Left lung (tissue), 10 donors: Measurements from ENCODE around the gene BID. TPM values are rescaled to one million over a fixed set of nuclear protein-coding genes. Genes with fewer than 3 reads are reported as not detected.

Experiments
- ATAC-seq: fragments of 200-7000 bp; cut with Tn5 transposase; one replicate; pipeline ENCODE4 v1.9.1; 2020; ENCODE audit warnings: moderate library complexity
- DNase-seq, 4 donors: peaks; one replicate each; pipeline ENCODE4 v3.0.0-alpha.2; 2013 to 2020
- H3K27ac ChIP-seq, 2 donors: fragments of 200-600 bp; sonication (generic) in 1 of 2; one replicate each; pipeline versions ENCODE4 v1.5.0 to v1.8.0; 2020 to 2021
- H3K27me3 ChIP-seq, 2 donors: fragments of 200-600 bp; sonication (generic) in 1 of 2; one replicate each; pipeline versions ENCODE4 v1.5.0 to v1.8.0; 2020 to 2021
- H3K36me3 ChIP-seq, 2 donors: fragments of 200-600 bp; sonication (generic) in 1 of 2; one replicate each; pipeline versions ENCODE4 v1.5.0 to v1.8.0; 2020 to 2021
- H3K4me1 ChIP-seq, 2 donors: fragments of 200-600 bp; one replicate each; pipeline ENCODE4 v1.8.0; 2021
- H3K4me3 ChIP-seq, 2 donors: fragments of 200-600 bp; sonication (generic) in 1 of 2; one replicate each; pipeline versions ENCODE4 v1.5.0 to v1.8.0; 2020 to 2021; ENCODE audit warnings: mild to moderate bottlenecking in 1 of 2
- H3K9me3 ChIP-seq, 2 donors: fragments of 200-600 bp; sonication (generic) in 1 of 2; one replicate each; pipeline versions ENCODE4 v1.5.0 to v1.8.0; 2020 to 2021
- intact Hi-C, 2 donors: fragments of 100-400 bp; cut with DNase I; formaldehyde crosslinking; loops; one replicate each; pipeline versions ENCODE4 v1.11.2 to v1.14.2; 2022
- polyA plus RNA-seq, 6 donors: library from polyadenylated mRNA; unstranded; fragments of 120-200 nt; gene quantifications; one replicate each; pipeline ENCODE4 v1.2.1, GENCODE V29; 2013; ENCODE audit not compliant: insufficient read length in 6 of 6
- total RNA-seq, 2 donors: library from RNA; stranded (reverse); fragmentation: NEBNext Ultra II Directional; extraction: Animal tissue kit (Norgen Biotek cat#: 25700); gene quantifications; one replicate each; pipeline ENCODE4 v1.2.1, GENCODE V29; 2021
- TF ChIP-seq, protein P1 (sequence below), 2 donors: fragments of 200-600 bp; sonication (generic) in 1 of 2; IDR thresholded peaks; one replicate each; pipeline versions ENCODE4 v1.5.0 to v1.8.0; 2021; ENCODE audit warnings: antibody characterized with exemption in 2 of 2
- donor health status: DM: no; HTN: yes; CAD: no.
- donor health status: DM: no; HTN: no; CAD: no.

Gene BID
- total and polyA plus RNA-seq, 8 donors: 18.1 to 33.5 (median 21.0) TPM

DNA sequence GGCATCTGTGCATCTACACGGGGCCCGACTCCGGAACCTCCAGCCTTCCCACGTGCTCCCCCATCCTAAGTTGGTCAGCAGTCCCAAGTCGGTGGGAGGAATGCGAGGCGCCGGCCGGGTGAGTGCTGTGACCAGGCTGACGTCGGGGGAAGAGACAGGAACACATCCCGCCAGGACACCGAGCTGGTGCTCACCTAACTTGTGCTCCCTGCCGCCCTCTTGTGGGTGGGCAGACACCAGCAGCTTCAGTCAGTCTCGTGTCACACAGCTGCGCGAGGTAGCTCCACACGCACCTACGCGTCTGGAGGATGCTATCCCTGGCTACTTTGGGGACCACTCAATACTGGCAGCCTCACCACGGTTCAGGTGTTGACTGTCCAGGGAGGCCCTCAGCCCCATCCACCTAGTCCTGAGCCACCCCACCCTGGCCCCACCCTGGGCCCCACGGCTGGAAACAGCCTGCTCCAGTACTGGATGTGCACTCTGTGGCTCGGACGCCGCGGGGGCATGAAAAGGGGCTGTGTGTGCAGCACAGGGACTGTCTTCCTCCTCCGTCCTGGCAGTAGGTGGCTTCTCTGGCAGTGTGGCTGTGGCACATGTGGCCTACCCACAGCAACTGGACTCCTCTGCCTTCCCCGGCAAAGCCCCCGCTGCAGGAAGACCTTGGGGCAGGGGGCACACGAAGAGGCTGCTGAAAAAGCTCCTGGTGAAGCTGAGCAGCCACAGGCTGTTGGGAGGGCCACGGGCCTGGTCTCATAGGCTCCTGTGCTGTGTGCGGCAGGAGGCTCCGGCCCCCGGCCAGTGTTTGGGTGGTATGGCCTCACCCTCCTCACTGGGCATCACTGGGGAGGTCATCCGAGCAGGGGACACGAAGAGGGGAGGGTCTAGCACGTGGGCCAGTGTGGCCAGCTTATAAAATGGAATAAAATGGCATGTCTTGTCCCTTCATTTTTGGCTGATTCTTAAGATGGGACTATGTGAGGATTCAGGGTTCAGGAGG, 11.2 kb upstream of the BID start:
- Histone ChIP-seq H3K36me3 (peaks cover 0 to 16% of the 10 kb centered on the region in 2 donors), H3K4me3 (no peak overlapping the region), H3K27me3 (no peaks in the 10 kb centered on the region), H3K9me3 (no peaks in the 10 kb centered on the region), H3K27ac (no peak overlapping the region), H3K4me1 (peaks cover 10 to 29% of the 10 kb centered on the region in 2 donors)
- peak; percentile 46 for ATAC-seq
- DNase-seq: peak in 1 of 4 donors; percentile 92
- intact Hi-C loops: no loop called here
- TF ChIP-seq, protein P1, sequence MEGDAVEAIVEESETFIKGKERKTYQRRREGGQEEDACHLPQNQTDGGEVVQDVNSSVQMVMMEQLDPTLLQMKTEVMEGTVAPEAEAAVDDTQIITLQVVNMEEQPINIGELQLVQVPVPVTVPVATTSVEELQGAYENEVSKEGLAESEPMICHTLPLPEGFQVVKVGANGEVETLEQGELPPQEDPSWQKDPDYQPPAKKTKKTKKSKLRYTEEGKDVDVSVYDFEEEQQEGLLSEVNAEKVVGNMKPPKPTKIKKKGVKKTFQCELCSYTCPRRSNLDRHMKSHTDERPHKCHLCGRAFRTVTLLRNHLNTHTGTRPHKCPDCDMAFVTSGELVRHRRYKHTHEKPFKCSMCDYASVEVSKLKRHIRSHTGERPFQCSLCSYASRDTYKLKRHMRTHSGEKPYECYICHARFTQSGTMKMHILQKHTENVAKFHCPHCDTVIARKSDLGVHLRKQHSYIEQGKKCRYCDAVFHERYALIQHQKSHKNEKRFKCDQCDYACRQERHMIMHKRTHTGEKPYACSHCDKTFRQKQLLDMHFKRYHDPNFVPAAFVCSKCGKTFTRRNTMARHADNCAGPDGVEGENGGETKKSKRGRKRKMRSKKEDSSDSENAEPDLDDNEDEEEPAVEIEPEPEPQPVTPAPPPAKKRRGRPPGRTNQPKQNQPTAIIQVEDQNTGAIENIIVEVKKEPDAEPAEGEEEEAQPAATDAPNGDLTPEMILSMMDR (IDR thresholded peaks at IDR 0.05): peak; percentile 37 to 78

DNA sequence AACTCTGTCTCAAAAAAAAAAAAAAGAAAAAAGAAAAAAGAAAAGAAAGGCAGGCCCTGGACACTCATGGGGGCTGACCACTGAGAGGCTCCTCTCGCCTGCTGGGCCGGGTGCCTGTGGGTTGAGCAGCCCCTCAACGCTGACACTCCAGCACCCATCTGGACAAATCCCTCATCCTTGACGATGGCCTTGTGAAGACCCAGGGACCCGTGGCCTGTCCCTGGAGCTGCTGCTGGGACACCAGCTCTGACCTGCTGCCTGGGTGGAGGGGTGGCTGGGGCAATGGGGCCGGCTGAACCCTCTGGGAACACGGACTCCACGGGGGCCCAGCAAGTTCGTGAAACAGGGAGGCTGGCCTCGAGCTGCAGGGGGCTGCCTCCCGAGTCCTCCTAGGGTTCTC, 10.5 kb upstream of the BID start:
- DNase-seq (no peak), ATAC-seq (no peak)
- intact Hi-C loops: no loop called here
- peaks cover 10 to 36% of the 10 kb centered on the region in 2 donors for H3K4me1 ChIP-seq
- H3K27me3 ChIP-seq: no peaks in the 10 kb centered on the region
- no peaks in the 10 kb centered on the region for H3K9me3 ChIP-seq
- H3K36me3 ChIP-seq: peaks cover 0 to 10% of the 10 kb centered on the region in 2 donors
- TF ChIP-seq, protein P1 (IDR thresholded peaks at IDR 0.05): no peak
- H3K4me3 ChIP-seq: no peak overlapping the region
- H3K27ac ChIP-seq: no peak overlapping the region

DNA sequence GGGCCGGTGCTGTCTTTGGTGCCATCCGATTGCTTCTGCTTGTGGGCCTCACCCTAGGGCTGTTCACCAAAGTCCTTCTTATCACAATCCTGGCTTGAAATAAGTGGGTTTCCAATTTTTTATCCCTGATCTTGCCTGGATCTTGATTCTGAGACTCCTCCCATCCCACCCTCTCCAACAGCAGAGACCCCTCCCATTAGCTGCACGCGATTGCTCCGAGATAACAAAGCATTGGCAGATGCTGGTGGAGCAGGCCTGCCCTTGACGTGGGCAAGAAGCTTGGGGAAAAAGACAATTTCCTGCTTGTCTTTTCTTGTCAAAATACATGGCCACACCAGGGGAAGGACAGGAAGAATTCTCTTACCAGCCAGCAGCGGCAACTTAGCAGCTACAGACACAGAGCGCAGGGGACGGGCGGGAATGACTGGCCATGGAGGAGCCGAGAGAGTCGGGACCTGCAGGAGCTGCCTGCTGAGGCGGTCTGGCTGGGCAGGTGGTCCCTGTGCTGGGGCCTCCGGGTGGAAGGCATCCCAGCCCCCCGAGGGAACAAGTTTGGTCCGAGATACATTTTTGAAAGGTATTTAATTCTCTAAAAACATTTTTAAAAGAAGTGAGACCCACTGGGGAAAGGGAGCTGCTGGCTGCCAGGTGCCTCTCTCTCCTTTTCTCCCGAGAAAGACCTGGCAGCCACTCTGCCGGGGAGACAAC, 9.7 kb upstream of the BID start:
- H3K4me1 ChIP-seq: peaks cover 10 to 44% of the 10 kb centered on the region in 2 donors
- TF ChIP-seq, protein P1 (IDR thresholded peaks at IDR 0.05): no peak
- H3K27ac ChIP-seq: no peak overlapping the region
- no peaks in the 10 kb centered on the region for H3K9me3 ChIP-seq
- H3K27me3 ChIP-seq: no peaks in the 10 kb centered on the region
- intact Hi-C loops: no loop called here
- no peak for DNase-seq
- ATAC-seq: no peak
- peaks cover 0 to 8% of the 10 kb centered on the region in 2 donors for H3K36me3 ChIP-seq
- no peak overlapping the region for H3K4me3 ChIP-seq

DNA sequence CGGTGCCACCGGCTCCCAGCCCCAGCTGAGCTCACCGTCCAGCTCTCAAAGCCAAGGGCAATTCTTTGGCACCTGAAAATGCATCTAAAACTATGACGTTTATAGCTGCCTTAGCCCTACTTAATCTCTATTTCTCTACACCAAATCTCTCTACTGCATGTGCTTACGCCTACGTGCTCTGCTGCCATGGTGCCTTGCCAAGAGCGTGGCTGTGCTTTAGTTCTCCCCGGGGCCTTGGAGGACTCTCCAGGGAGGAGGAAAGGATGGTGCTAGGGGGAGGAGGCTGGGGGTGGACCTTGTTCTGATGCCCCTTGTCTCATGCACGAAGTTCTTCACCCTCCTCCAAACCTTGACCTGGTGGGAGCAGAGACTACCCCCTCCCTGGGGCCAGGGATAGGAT, 9.0 kb upstream of the BID start:
- no peaks in the 10 kb centered on the region for H3K9me3 ChIP-seq
- intact Hi-C loops: no loop called here
- H3K27ac ChIP-seq: no peak overlapping the region
- peaks cover 10 to 50% of the 10 kb centered on the region in 2 donors for H3K4me1 ChIP-seq
- TF ChIP-seq, protein P1 (IDR thresholded peaks at IDR 0.05): no peak
- DNase-seq (peak in 1 of 4 donors; percentile 22), ATAC-seq (no peak)
- peaks cover 0 to 1% of the 10 kb centered on the region in 2 donors for H3K36me3 ChIP-seq
- no peak overlapping the region for H3K4me3 ChIP-seq
- no peaks in the 10 kb centered on the region for H3K27me3 ChIP-seq

DNA sequence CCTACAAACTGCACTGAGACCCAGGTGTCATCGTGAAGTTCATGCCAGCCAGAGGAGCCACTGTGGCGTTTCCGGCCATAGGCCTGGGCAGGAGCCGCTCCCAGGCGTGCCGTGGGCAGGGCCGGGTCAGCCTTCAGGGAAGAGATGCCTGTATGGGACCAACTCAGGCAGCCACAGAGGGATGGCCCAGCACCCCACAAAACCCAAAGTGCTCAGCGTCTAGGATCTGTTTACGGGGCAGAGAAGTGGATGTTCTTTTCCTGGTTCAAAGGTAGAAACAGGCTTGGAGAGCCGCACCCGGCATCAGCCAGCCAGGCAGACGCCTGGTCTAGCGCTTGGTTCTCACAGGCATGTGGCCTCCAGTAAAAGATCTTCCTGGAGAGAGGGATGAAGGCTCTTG, 8.4 kb upstream of the BID start:
- ATAC-seq: no peak

More for the DNA sequence above, 8.4 kb upstream of the BID start:
- no peaks in the 10 kb centered on the region for H3K9me3 ChIP-seq
- no peaks in the 10 kb centered on the region for H3K36me3 ChIP-seq
- H3K4me1 ChIP-seq: peaks cover 10 to 57% of the 10 kb centered on the region in 2 donors
- intact Hi-C loops: no loop called here
- DNase-seq: no peak
- H3K4me3 ChIP-seq: no peak overlapping the region
- H3K27me3 ChIP-seq: no peaks in the 10 kb centered on the region
- TF ChIP-seq, protein P1 (IDR thresholded peaks at IDR 0.05): no peak
- H3K27ac ChIP-seq: no peak overlapping the region
